ENCODE data around the gene ELF1.

- no peak for TF ChIP-seq POLR2A (IDR thresholded peaks at IDR 0.05)
- TF ChIP-seq CTCF (IDR thresholded peaks at IDR 0.05): no peak
- no peak for TF ChIP-seq POLR2AphosphoS5 (IDR thresholded peaks at IDR 0.05)
Observed at GRCh38 chr13:41012536-41012935, 6.6 kb downstream of the ELF1 start.
